Mesenchymal stem cell (in vitro differentiated cells and primary cell): ENCODE measurements around the gene SMCO3.

Experiments
- DNase-seq: peaks from one replicate; pipeline ENCODE4 v3.0.0-alpha.2; 2013
- H2AFZ ChIP-seq: one replicate; pipeline ENCODE4 v1.6.1; 2013; ENCODE audit warnings: low read depth, mild to moderate bottlenecking, control low read depth, inconsistent platforms, low read length, moderate library complexity
- H2AK5ac ChIP-seq: 2 replicates; pipeline ENCODE4 v1.6.1; 2013; ENCODE audit warnings: low read length, moderate library complexity, mild to moderate bottlenecking, inconsistent platforms; ENCODE audit not compliant: severe bottlenecking
- H2BK120ac ChIP-seq: one replicate; pipeline ENCODE4 v1.6.1; 2013; ENCODE audit warnings: low read depth, mild to moderate bottlenecking, inconsistent platforms, low read length, moderate library complexity
- H2BK12ac ChIP-seq, 2 experiments: one replicate each; pipeline ENCODE4 v1.6.1; 2013; ENCODE audit warnings: inconsistent platforms in 2 of 2, low read length in 2 of 2, mild to moderate bottlenecking in 2 of 2, moderate library complexity in 2 of 2, control low read depth in 1 of 2
- H2BK15ac ChIP-seq: one replicate; pipeline ENCODE4 v1.6.1; 2013; ENCODE audit warnings: mild to moderate bottlenecking, low read depth, inconsistent platforms; ENCODE audit not compliant: poor library complexity, severe bottlenecking
- H2BK5ac ChIP-seq: 2 replicates; pipeline ENCODE4 v1.6.1; 2013; ENCODE audit warnings: low read depth, mild to moderate bottlenecking, low read length, control low read depth, inconsistent platforms; ENCODE audit not compliant: poor library complexity, severe bottlenecking
- H3K14ac ChIP-seq, 2 experiments: one replicate each; pipeline ENCODE4 v1.6.1; 2013; ENCODE audit warnings: inconsistent platforms in 2 of 2, low read length in 2 of 2, control low read depth in 1 of 2, mild to moderate bottlenecking in 1 of 2, moderate library complexity in 1 of 2
- H3K18ac ChIP-seq, 2 experiments: one replicate each; pipeline ENCODE4 v1.6.1; 2013; ENCODE audit warnings: inconsistent platforms in 2 of 2, low read length in 2 of 2, control low read depth in 1 of 2, low read depth in 1 of 2, mild to moderate bottlenecking in 1 of 2
- H3K23ac ChIP-seq, 2 experiments: one replicate each; pipeline ENCODE4 v1.6.1; 2013; ENCODE audit warnings: inconsistent platforms in 2 of 2, low read length in 2 of 2, mild to moderate bottlenecking in 2 of 2, moderate library complexity in 2 of 2, control low read depth in 1 of 2
- H3K27ac ChIP-seq: 2 replicates; pipeline ENCODE4 v1.5.1; 2013; ENCODE audit warnings: mild to moderate bottlenecking, moderate library complexity, low read length, control low read depth, inconsistent platforms; ENCODE audit not compliant: poor library complexity, severe bottlenecking
- H3K27me3 ChIP-seq, 2 experiments: 2 replicates each; pipeline versions ENCODE4 v1.6.1 to v1.7.0; 2013; ENCODE audit warnings: low read length in 2 of 2, mild to moderate bottlenecking in 2 of 2, moderate library complexity in 2 of 2, control low read depth in 1 of 2, inconsistent platforms in 1 of 2; ENCODE audit not compliant: control insufficient read depth in 1 of 2, insufficient read depth in 1 of 2
- H3K36me3 ChIP-seq, 2 experiments: 2 replicates each; pipeline versions ENCODE4 v1.6.1 to v1.7.0; 2013; ENCODE audit warnings: low read length in 2 of 2, control low read depth in 1 of 2, inconsistent platforms in 1 of 2, low read depth in 1 of 2, mild to moderate bottlenecking in 1 of 2; ENCODE audit not compliant: insufficient read depth in 2 of 2, control insufficient read depth in 1 of 2
- H3K4ac ChIP-seq, 2 experiments: one replicate each; pipeline ENCODE4 v1.6.1; 2013; ENCODE audit warnings: inconsistent platforms in 2 of 2, low read length in 2 of 2, mild to moderate bottlenecking in 2 of 2, moderate library complexity in 2 of 2, control low read depth in 1 of 2, low read depth in 1 of 2
- H3K4me1 ChIP-seq: 2 replicates; pipeline ENCODE4 v1.6.1; 2013; ENCODE audit warnings: low read depth, low read length, control low read depth; ENCODE audit not compliant: control insufficient read depth, insufficient read depth
- H3K4me2 ChIP-seq: 2 replicates; pipeline ENCODE4 v1.6.1; 2013; ENCODE audit warnings: low read length, mild to moderate bottlenecking, inconsistent platforms; ENCODE audit not compliant: poor library complexity, severe bottlenecking
- H3K4me3 ChIP-seq, 2 experiments: 2 replicates each; pipeline versions ENCODE4 v1.5.1 to v1.7.0; 2013; ENCODE audit warnings: low read length in 2 of 2, mild to moderate bottlenecking in 2 of 2, control low read depth in 1 of 2, low read depth in 1 of 2; ENCODE audit not compliant: insufficient read depth in 1 of 2
- H3K79me1 ChIP-seq: replicated peaks from 2 replicates; pipeline ENCODE4 v1.6.1; 2013; ENCODE audit warnings: mild to moderate bottlenecking, control low read depth, low read length, inconsistent platforms; ENCODE audit not compliant: poor library complexity, severe bottlenecking
- H3K9ac ChIP-seq: 2 replicates; pipeline ENCODE4 v1.7.0; 2013; ENCODE audit warnings: mild to moderate bottlenecking, low read length, moderate library complexity
- H3K9me3 ChIP-seq: 2 replicates; pipeline ENCODE4 v1.7.0; 2013; ENCODE audit warnings: mild to moderate bottlenecking, low read length; ENCODE audit not compliant: control insufficient read depth
- H4K8ac ChIP-seq: one replicate; pipeline ENCODE4 v1.6.1; 2013; ENCODE audit warnings: inconsistent platforms, mild to moderate bottlenecking, low read length, moderate library complexity
- H4K91ac ChIP-seq: one replicate; pipeline ENCODE4 v1.6.1; 2013; ENCODE audit warnings: mild to moderate bottlenecking, low read length, inconsistent platforms
- WGBS: methylation state at CpG from one replicate; pipeline ENCODE4 v1.1.7; 2013; ENCODE audit warnings: mixed read lengths; 5-methylcytosine and 5-hydroxymethylcytosine counted together

Gene SMCO3

GRCh38 chr12:14853961-14854360 is 40.0 kb upstream of the SMCO3 start:
- Histone ChIP-seq H2BK120ac (no peak overlapping the region), H3K9me3 (no peaks in the 10 kb centered on the region), H4K91ac (no peak overlapping the region), H2BK15ac (no peak overlapping the region), H3K4me1 (no peaks in the 10 kb centered on the region), H3K18ac (no peak overlapping the region), H2AFZ (no peak overlapping the region), H3K79me1 (no peaks in the 10 kb centered on the region), H3K36me3 (no peaks in the 10 kb centered on the region), H3K9ac (peak overlapping the region; percentile 59), H3K4me2 (no peak overlapping the region), H3K4me3 (no peak overlapping the region), H3K14ac (no peak overlapping the region), H2BK5ac (no peak overlapping the region), H3K27ac (no peak overlapping the region), H3K23ac (no peak overlapping the region), H3K4ac (peak overlapping the region in 1 of 2 experiments; percentile 69), H3K27me3 (no peaks in the 10 kb centered on the region), H2BK12ac (no peak overlapping the region), H4K8ac (no peak overlapping the region), H2AK5ac (no peak overlapping the region)
- 43% methylated on average over 3 of the region's 3 CpGs for WGBS
- DNase-seq = no peak

GRCh38 chr12:14852880-14853279 is 38.9 kb upstream of the SMCO3 start:
- Histone ChIP-seq H4K8ac (no peak overlapping the region), H3K4me2 (no peak overlapping the region), H2BK15ac (no peak overlapping the region), H2BK120ac (no peak overlapping the region), H3K4ac (no peak overlapping the region), H2AFZ (no peak overlapping the region), H3K4me3 (no peak overlapping the region), H3K9me3 (no peaks in the 10 kb centered on the region), H3K27me3 (no peaks in the 10 kb centered on the region), H4K91ac (no peak overlapping the region), H3K36me3 (no peaks in the 10 kb centered on the region), H3K18ac (no peak overlapping the region), H3K27ac (no peak overlapping the region), H2BK12ac (no peak overlapping the region), H3K9ac (no peak overlapping the region), H3K79me1 (no peaks in the 10 kb centered on the region), H3K23ac (no peak overlapping the region), H3K14ac (no peak overlapping the region), H2BK5ac (no peak overlapping the region), H2AK5ac (no peak overlapping the region), H3K4me1 (no peaks in the 10 kb centered on the region)
- DNase-seq = no peak

- DNase-seq = no peak
- peak overlapping the region in 1 of 2 experiments; percentile 53 for H3K4ac ChIP-seq
- no peaks in the 10 kb centered on the region for H3K4me1 ChIP-seq
- no peak overlapping the region for H2BK5ac ChIP-seq
- no peak overlapping the region for H3K18ac ChIP-seq
- H3K27ac ChIP-seq = no peak overlapping the region
- H2BK12ac ChIP-seq = no peak overlapping the region
- H2BK120ac ChIP-seq = no peak overlapping the region
- H2BK15ac ChIP-seq = no peak overlapping the region
- H2AFZ ChIP-seq = no peak overlapping the region
- no peak overlapping the region for H4K8ac ChIP-seq
- H3K14ac ChIP-seq = no peak overlapping the region
- H3K27me3 ChIP-seq = no peaks in the 10 kb centered on the region
- H3K79me1 ChIP-seq = no peaks in the 10 kb centered on the region
- no peak overlapping the region for H4K91ac ChIP-seq
- H3K9me3 ChIP-seq = no peaks in the 10 kb centered on the region
- no peaks in the 10 kb centered on the region for H3K36me3 ChIP-seq
- no peak overlapping the region for H3K4me2 ChIP-seq
- no peak overlapping the region for H3K4me3 ChIP-seq
- 100% methylated on average over 1 of the region's 1 CpG for WGBS
- no peak overlapping the region for H3K23ac ChIP-seq
- no peak overlapping the region for H3K9ac ChIP-seq
- no peak overlapping the region for H2AK5ac ChIP-seq
Measured at GRCh38 chr12:14850929-14851663, 37.1 kb upstream of the SMCO3 start.

- H3K4me2 ChIP-seq = no peak overlapping the region
- H3K18ac ChIP-seq = no peak overlapping the region
- H3K4me3 ChIP-seq = no peak overlapping the region
- H2BK5ac ChIP-seq = no peak overlapping the region
- no peak overlapping the region for H2AFZ ChIP-seq
- DNase-seq = no peak
- no peak overlapping the region for H2AK5ac ChIP-seq
- H3K14ac ChIP-seq = no peak overlapping the region
- H3K27me3 ChIP-seq = no peaks in the 10 kb centered on the region
- H2BK12ac ChIP-seq = no peak overlapping the region
- no peaks in the 10 kb centered on the region for H3K9me3 ChIP-seq
- no peaks in the 10 kb centered on the region for H3K36me3 ChIP-seq
- no peak overlapping the region for H3K4ac ChIP-seq
- no peaks in the 10 kb centered on the region for H3K79me1 ChIP-seq
- H3K9ac ChIP-seq = no peak overlapping the region
- no peak overlapping the region for H4K91ac ChIP-seq
- H3K4me1 ChIP-seq = no peaks in the 10 kb centered on the region
- no peak overlapping the region for H3K23ac ChIP-seq
- no peak overlapping the region for H4K8ac ChIP-seq
- no peak overlapping the region for H3K27ac ChIP-seq
- WGBS = 60% methylated on average over 1 of the region's 2 CpGs
- no peak overlapping the region for H2BK15ac ChIP-seq
- H2BK120ac ChIP-seq = no peak overlapping the region
Measured at GRCh38 chr12:14849661-14850060, 35.7 kb upstream of the SMCO3 start.
